ENCODE results near the gene RHEB. TPM values are rescaled to one million over a fixed set of nuclear protein-coding genes. Genes with fewer than 3 reads are reported as not detected.
"Not testable (repeated sequence)": the region's sequence is repeated elsewhere in the genome, so short reads cannot be mapped to it uniquely, and the experiment has no call there.

RHEB gene
- total and polyA plus RNA-seq, 8 donors: 28.6 to 65.9 (median 35.8) TPM

DNA sequence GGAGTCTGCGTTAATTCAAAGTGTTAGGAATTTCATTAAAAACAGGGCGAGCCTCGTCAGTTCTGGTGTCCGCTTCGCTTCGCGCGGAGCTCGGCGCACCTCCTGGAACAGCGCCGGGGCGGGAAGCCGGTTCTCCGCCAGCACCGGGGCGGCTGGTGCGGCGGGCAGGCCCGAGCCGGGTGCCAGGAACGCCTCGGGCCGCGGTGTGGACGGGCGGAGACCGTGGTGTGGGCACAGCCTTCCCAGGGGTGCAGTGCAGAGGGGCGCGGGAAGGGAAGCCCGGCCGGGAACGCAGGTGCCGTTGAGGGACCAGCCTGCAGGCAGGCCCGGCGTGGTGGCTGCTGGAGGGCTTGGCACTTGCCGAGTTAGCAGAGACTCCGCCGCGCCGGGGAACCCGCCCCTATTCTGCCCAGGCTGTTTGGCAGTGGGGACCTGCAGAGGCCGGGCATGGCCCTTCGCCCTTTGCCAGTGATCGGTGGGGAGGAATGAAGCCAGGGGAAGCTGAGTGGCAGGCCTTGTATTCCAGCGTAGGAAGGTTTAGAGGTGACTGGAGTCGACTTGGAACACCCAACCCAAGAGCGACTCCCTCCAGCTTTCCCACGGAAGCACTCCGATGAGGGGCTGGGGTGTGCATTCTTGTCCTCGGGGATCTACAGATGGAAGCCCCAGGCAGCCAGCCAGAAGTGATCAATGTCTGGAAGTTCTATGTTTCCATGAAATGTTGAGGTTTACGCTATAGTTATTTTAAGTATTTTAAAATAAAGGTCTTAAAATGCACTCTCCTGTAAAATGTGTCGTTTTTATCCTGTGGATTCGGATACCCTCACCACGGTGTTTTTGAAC lies 945 bp upstream of the RHEB start:
- ATAC-seq (peak; percentile 18 to 33 (median 26)), FAIRE-seq (no peak), DNase-seq (peak; percentile 54 to 92 (median 74))
- TF ChIP-seq, protein P1, sequence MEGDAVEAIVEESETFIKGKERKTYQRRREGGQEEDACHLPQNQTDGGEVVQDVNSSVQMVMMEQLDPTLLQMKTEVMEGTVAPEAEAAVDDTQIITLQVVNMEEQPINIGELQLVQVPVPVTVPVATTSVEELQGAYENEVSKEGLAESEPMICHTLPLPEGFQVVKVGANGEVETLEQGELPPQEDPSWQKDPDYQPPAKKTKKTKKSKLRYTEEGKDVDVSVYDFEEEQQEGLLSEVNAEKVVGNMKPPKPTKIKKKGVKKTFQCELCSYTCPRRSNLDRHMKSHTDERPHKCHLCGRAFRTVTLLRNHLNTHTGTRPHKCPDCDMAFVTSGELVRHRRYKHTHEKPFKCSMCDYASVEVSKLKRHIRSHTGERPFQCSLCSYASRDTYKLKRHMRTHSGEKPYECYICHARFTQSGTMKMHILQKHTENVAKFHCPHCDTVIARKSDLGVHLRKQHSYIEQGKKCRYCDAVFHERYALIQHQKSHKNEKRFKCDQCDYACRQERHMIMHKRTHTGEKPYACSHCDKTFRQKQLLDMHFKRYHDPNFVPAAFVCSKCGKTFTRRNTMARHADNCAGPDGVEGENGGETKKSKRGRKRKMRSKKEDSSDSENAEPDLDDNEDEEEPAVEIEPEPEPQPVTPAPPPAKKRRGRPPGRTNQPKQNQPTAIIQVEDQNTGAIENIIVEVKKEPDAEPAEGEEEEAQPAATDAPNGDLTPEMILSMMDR (IDR thresholded peaks at IDR 0.05): no peak
- Histone ChIP-seq H3K9me3 (no peaks in the 10 kb centered on the region), H3K27me3 (no peaks in the 10 kb centered on the region), H3K4me3 (peak overlapping the region; percentile 13 to 87 (median 50)), H3K36me3 (no peaks in the 10 kb centered on the region), H3K27ac (peak overlapping the region; percentile 92 to 98 (median 98)), H3K4me1 (peaks cover 0 to 23% (median under 1%) of the 10 kb centered on the region in 3 donors)
- intact Hi-C loops (cut with DNase I): no loop called here
- WGBS, 2 donors: 11 to 12% methylated on average over 55 of the region's 55 CpGs

DNA sequence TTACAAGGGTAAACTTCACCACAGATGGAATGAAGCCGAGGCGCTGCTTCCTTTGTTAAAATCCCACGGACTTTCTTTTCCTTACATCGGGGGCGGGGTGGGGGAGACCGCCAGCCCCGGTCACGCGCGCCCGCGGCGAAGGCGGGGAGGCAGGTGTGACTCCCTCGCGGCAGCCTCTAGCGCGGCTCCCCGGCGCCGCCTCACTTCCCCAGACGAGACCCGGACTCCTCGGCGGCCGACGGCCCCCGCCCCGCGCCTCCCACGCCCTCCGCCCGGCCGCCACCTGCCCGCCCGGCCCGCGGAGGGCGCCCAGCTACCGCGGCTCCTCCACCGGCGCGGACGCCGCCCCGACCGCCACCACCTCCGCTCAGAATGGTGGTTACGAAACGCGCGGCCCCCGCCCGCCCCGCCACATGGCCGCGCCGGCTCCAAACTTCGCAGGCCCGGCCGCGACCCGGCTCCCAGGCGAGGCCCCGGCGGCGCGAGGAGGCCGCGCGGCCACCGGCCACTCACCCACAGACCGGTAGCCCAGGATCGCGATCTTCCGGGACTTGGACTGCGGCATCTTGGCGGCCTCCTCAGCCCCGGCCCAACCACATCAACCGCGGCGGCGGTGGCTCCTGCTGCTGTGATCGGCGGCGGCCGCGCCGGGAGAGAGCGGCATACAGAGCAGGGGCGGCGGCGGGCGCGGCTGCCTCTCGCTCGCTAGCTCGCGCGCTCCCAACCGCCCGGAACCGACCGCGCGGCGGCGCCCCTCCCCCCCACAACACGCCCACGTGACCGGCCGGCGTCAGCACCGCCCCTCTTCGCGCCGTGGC lies 539 bp downstream of the RHEB start:
- H3K9me3 ChIP-seq; H3K36me3 ChIP-seq; intact Hi-C loops (cut with DNase I); H3K27me3 ChIP-seq; FAIRE-seq: not testable (repeated sequence)
- ATAC-seq (peak; percentile 78 to 85 (median 80)), DNase-seq (peak; percentile 52 to 84 (median 74))
- Histone ChIP-seq H3K27ac (peak overlapping the region; percentile 92 to 98 (median 98)), H3K4me1 (peaks cover 0 to 35% (median 4%) of the 10 kb centered on the region in 3 donors), H3K4me3 (peak overlapping the region; percentile 56 to 87 (median 71))
- 0% methylated on average over 41 to 115 of the region's 118 CpGs for WGBS, 2 donors

DNA sequence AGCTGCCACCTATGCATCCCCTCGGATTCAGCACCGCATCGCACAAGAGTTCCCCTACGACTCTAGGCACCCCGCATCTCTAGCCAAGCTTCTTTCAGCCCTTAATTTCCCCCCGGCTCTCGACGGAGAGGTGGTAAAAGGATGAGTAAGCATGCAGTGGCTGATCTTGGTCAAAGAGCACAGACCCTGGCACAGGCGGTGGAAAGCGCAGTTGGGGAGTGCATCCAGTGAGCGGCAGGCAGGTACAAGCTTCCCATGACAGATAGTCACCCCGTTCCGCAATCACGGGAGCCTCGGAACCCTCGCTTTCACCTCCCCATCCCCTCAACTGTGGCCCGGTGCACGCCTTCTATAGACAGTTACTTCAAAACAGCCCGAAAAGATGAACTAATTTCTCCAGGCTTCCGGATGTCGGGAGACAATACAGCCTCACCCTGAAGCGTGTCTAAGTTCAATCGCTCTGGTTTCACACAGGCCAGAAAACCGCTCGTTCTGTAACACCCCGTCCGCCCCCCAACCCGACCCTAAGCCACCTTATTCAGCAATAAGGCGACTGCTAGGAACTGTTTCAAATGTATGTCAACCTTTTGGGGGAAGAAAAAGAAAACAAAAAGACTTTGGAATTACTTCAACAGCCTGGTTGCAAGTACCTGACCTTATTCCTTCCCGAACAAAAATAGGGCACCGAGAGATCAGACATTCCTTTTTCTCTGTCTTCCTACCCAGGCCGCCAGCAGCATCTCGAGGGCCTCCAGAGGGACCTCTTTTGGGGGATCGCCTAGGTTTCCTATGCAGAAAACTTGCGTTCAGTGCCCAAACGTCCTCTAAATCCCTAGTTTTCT lies 1.4 kb downstream of the RHEB start:
- Histone ChIP-seq H3K36me3 (no peaks in the 10 kb centered on the region), H3K4me1 (peaks cover 0 to 37% (median 4%) of the 10 kb centered on the region in 3 donors), H3K27me3 (no peaks in the 10 kb centered on the region), H3K27ac (peak overlapping the region; percentile 92 to 98 (median 98)), H3K4me3 (peak overlapping the region; percentile 56 to 87 (median 71)), H3K9me3 (peaks cover 0 to 2% (median 0%) of the 10 kb centered on the region in 4 donors)
- WGBS, 2 donors: 1 to 2% methylated on average over 36 of the region's 36 CpGs
- peak in 2 of 4 donors; percentile 21 to 24 for ATAC-seq
- no peak for FAIRE-seq
- intact Hi-C loops (cut with DNase I): no loop called here
- DNase-seq: peak; percentile 48 to 76 (median 64)
- TF ChIP-seq, protein P1 (IDR thresholded peaks at IDR 0.05): no peak

DNA sequence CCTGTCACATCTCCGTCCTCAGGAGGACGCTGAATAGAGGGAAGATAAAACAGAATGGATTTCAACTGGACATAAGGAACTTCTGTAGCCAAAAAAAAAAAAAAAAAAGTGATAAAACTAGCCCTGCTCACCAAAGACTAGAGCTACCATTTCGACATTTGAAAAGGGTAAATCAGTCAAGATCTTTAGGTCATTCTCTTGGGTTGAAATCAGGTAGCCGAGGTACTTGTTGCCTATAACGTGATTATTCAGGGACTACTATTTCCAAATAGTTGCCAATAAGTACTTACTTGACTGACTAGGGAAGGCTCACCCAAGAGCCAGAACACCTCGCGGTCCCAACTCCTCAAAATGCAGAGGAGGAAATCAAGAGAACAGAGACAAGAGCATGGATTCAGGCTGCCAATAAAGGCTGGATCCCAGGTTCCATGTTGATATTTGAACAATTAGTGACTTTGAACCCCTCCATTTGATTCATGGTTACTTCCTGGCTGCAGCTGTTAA lies 2.0 kb downstream of the RHEB start:
- TF ChIP-seq, protein P1 (IDR thresholded peaks at IDR 0.05): no peak
- Histone ChIP-seq H3K27ac (peak overlapping the region in 2 of 4 donors; percentile 7 to 98), H3K4me3 (peak overlapping the region; percentile 56 to 87 (median 71)), H3K4me1 (peaks cover 0 to 37% (median 4%) of the 10 kb centered on the region in 3 donors), H3K36me3 (no peaks in the 10 kb centered on the region), H3K9me3 (peaks cover 0 to 2% (median 0%) of the 10 kb centered on the region in 4 donors), H3K27me3 (no peaks in the 10 kb centered on the region)
- no peak for ATAC-seq
- intact Hi-C loops (cut with DNase I): no loop called here
- WGBS, 2 donors: 38 to 51% methylated on average over 7 of the region's 7 CpGs
- DNase-seq: no peak
- no peak for FAIRE-seq

Data from pancreas (tissue), 10 donors.